ENCODE results near the gene CFAP57. TPM values are rescaled to one million over a fixed set of nuclear protein-coding genes. Genes with fewer than 3 reads are reported as not detected.
A peak's percentile ranks its signal among the peaks of the same experiment; 100 is the strongest.

Gene CFAP57
- total RNA-seq, 1 donor from 2014 or later, result not detected

GRCh38 chr1:43293896-43294760 lies 122.0 kb downstream of the CFAP57 start:
- TF ChIP-seq POLR2A (IDR thresholded peaks at IDR 0.05), result no peak
- peak in 1 of 2 donors; percentile 80 for TF ChIP-seq POLR2AphosphoS5 (IDR thresholded peaks at IDR 0.05; ENCODE audit: insufficient read depth in 1 of 2, low read depth in 1 of 2)
- Histone ChIP-seq H3K4me1 (peaks cover 20% of the 10 kb centered on the region), H3K36me3 (no peaks in the 10 kb centered on the region), H3K27ac (peak overlapping the region; percentile 63), H3K9me3 (no peaks in the 10 kb centered on the region), H3K4me3 (no peak overlapping the region), H3K27me3 (no peaks in the 10 kb centered on the region)
- intact Hi-C loops (cut with DNase I), result no loop called here
- no peak for DNase-seq (ENCODE audit: extremely low spot score in 2 of 2)

DNA sequence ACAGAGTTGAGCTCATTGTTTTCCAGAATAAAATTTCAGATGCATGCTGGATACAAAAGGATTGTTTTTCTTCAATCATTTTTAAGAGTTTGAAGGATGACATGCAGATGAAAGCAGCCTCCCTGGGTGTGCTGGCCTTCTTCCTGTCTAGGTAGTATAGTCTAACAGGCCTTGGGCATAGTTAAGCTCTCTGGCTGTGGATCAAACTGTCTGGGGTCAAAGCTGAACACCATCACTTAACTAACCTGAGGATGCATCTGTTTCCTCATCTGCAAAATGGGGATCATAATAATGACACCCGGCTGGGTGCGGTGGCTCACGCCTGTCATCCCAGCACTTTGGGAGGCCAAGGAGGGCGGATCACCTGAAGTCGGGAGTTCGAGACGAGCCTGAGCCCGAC lies 122.6 kb downstream of the CFAP57 start:
- H3K36me3 ChIP-seq, result no peaks in the 10 kb centered on the region
- intact Hi-C loops (cut with DNase I), result no loop called here
- H3K9me3 ChIP-seq, result no peaks in the 10 kb centered on the region
- peak overlapping the region; percentile 63 for H3K27ac ChIP-seq
- DNase-seq (ENCODE audit: extremely low spot score in 2 of 2), result no peak
- H3K4me3 ChIP-seq, result no peak overlapping the region
- H3K27me3 ChIP-seq, result no peaks in the 10 kb centered on the region
- TF ChIP-seq CTCF (IDR thresholded peaks at IDR 0.05) (no peak), POLR2AphosphoS5 (IDR thresholded peaks at IDR 0.05; ENCODE audit: insufficient read depth in 1 of 2, low read depth in 1 of 2) (no peak), POLR2A (IDR thresholded peaks at IDR 0.05) (no peak)
- peaks cover 20% of the 10 kb centered on the region for H3K4me1 ChIP-seq

DNA sequence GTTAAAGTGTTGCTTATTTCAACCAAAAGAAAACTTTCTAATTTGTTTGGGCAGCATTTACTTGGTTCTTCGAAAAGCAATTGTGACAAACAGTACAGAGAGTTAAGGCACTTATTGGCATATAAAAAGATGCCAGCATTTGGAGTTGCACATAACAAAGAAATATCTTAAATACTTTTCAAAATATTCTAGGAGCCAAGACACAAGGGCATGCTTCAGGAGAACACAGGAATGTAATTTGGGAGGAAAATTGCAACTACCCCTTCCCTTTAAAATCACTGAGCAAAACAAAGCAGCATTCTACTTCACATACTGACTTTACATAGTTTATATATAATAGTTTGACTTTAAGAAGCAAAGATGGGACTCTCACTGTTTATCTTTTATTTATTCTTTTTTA lies 124.1 kb downstream of the CFAP57 start:
- no peaks in the 10 kb centered on the region for H3K9me3 ChIP-seq
- no peak for TF ChIP-seq POLR2A (IDR thresholded peaks at IDR 0.05)
- no peak for TF ChIP-seq CTCF (IDR thresholded peaks at IDR 0.05)
- no peak for TF ChIP-seq POLR2AphosphoS5 (IDR thresholded peaks at IDR 0.05; ENCODE audit: insufficient read depth in 1 of 2, low read depth in 1 of 2)
- intact Hi-C loops (cut with DNase I), result no loop called here
- H3K4me1 ChIP-seq, result peaks cover 20% of the 10 kb centered on the region
- no peaks in the 10 kb centered on the region for H3K27me3 ChIP-seq
- peak overlapping the region; percentile 63 for H3K27ac ChIP-seq
- no peaks in the 10 kb centered on the region for H3K36me3 ChIP-seq
- DNase-seq (ENCODE audit: extremely low spot score in 2 of 2), result no peak
- no peak overlapping the region for H3K4me3 ChIP-seq

GRCh38 chr1:43298055-43298454 lies 125.9 kb downstream of the CFAP57 start:
- Histone ChIP-seq H3K27me3 (no peaks in the 10 kb centered on the region), H3K4me3 (no peak overlapping the region), H3K36me3 (no peaks in the 10 kb centered on the region), H3K9me3 (no peaks in the 10 kb centered on the region), H3K4me1 (peaks cover 20% of the 10 kb centered on the region), H3K27ac (no peak overlapping the region)
- TF ChIP-seq CTCF (IDR thresholded peaks at IDR 0.05) (no peak), POLR2AphosphoS5 (IDR thresholded peaks at IDR 0.05; ENCODE audit: insufficient read depth in 1 of 2, low read depth in 1 of 2) (no peak), POLR2A (IDR thresholded peaks at IDR 0.05) (no peak)
- intact Hi-C loops (cut with DNase I), result no loop called here
- DNase-seq (ENCODE audit: extremely low spot score in 2 of 2), result no peak

DNA sequence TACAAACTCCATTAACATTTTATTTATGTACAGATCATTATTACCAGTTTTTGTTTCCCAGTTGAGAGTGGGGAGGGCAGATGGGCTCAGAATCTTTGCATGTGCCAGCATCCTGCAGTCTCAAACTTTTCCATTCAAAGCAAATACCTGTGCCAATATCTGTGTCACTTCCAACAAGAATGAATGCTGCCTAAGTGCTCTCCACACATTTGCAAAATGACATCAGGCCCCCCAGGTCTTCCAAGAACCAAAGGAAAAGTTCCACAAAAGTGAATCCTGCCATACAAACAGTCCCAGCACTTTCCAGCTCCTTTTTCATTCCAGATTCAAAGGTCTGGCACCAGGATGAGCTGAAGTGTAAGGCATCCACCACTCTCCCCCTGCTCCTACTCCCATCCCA lies 127.0 kb downstream of the CFAP57 start:
- no peak for TF ChIP-seq POLR2A (IDR thresholded peaks at IDR 0.05)
- no peak for TF ChIP-seq POLR2AphosphoS5 (IDR thresholded peaks at IDR 0.05; ENCODE audit: insufficient read depth in 1 of 2, low read depth in 1 of 2)
- TF ChIP-seq CTCF (IDR thresholded peaks at IDR 0.05), result no peak
- Histone ChIP-seq H3K4me3 (no peak overlapping the region), H3K9me3 (no peaks in the 10 kb centered on the region), H3K27me3 (no peaks in the 10 kb centered on the region), H3K27ac (peak overlapping the region; percentile 48), H3K4me1 (peaks cover 14% of the 10 kb centered on the region), H3K36me3 (no peaks in the 10 kb centered on the region)
- DNase-seq (ENCODE audit: extremely low spot score in 2 of 2), result no peak
- intact Hi-C loops (cut with DNase I), result no loop called here

Measured in vagina (tissue), 2 donors.